ENCODE results near the gene NSMCE1.

DNA sequence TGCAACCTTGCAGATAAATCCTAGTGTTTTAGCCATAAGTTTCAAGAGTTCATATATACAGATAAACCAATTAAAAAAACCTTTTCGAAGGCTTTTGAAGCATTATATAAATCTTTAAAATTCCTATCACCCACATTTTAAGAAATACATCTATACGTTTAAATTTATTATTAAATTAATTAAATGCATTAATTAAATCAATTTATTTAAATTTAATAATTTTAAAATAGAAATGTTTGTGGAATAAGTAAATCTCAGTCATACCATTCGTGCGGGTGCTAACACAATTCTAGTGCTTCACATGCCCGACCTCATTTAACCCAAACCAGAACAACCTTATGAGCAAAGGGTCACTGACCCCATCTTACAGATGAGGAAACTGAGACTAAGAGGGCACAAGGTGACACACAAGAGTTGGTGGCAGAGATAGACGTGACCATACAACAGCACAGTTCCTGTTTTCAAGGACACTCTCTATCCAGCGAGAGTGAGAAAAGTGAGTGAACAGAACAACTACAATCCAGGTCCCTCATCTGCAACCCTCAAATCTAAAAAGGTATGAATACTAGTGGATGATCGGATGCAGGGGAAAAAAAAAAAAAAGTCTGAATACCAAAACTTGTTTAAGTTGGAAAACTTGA lies 1.4 kb downstream of the NSMCE1 start:
- TF ChIP-seq CTCF (conservative IDR thresholded peaks at IDR 0.05; ENCODE audit: low read depth, low read length) = no peak
- TF ChIP-seq CEBPB (IDR thresholded peaks at IDR 0.05; ENCODE audit: low read depth, low read length) = no peak
- TF ChIP-seq POLR2A (IDR thresholded peaks at IDR 0.05; ENCODE audit: low read depth, low read length) = no peak
- TF ChIP-seq BHLHE40 (IDR thresholded peaks at IDR 0.05; ENCODE audit: low read depth, low read length) = no peak
- TF ChIP-seq MAFK (IDR thresholded peaks at IDR 0.05; ENCODE audit: low read depth, low read length) = no peak
- no peak for TF ChIP-seq CHD1 (IDR thresholded peaks at IDR 0.05; ENCODE audit: low read depth, low read length)
- TF ChIP-seq, protein P1, sequence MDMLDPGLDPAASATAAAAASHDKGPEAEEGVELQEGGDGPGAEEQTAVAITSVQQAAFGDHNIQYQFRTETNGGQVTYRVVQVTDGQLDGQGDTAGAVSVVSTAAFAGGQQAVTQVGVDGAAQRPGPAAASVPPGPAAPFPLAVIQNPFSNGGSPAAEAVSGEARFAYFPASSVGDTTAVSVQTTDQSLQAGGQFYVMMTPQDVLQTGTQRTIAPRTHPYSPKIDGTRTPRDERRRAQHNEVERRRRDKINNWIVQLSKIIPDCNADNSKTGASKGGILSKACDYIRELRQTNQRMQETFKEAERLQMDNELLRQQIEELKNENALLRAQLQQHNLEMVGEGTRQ (IDR thresholded peaks at IDR 0.05; ENCODE audit: low read depth, low read length) = no peak
